SU-DHL-6 (cell line): Measurements from ENCODE around the gene RAET1G.

Experiments used
- H2AFZ ChIP-seq: fragments of 200-600 bp; sonication (generic); 2 replicates; pipeline ENCODE4 v1.6.1; 2014; ENCODE audit warnings: low read depth, mild to moderate bottlenecking, moderate library complexity, mixed read lengths, antibody characterized with exemption, low read length; ENCODE audit not compliant: severe bottlenecking
- H3F3A ChIP-seq: fragments of 200-600 bp; shearing (Covaris generic); 2 replicates; pipeline ENCODE4 v1.6.0; 2016; ENCODE audit warnings: antibody characterized with exemption, mild to moderate bottlenecking; ENCODE audit not compliant: insufficient read depth
- H3K27ac ChIP-seq: fragments of 200-600 bp; sonication (generic); 2 replicates; pipeline ENCODE4 v1.5.1; 2016; ENCODE audit warnings: low read depth, mild to moderate bottlenecking, low read length, moderate library complexity, mixed read lengths
- H3K27me3 ChIP-seq: fragments of 200-600 bp; sonication (generic), shearing (Covaris generic); 2 replicates; pipeline ENCODE4 v1.6.0; 2014; ENCODE audit warnings: mild to moderate bottlenecking, low read length
- H3K36me3 ChIP-seq: fragments of 200-600 bp; sonication (generic); 2 replicates; pipeline ENCODE4 v1.6.1; 2014; ENCODE audit warnings: mild to moderate bottlenecking, low read length, mixed read lengths
- H3K4me2 ChIP-seq: fragments of 300-600, 200-600 bp; shearing (Covaris generic), sonication (generic); 2 replicates; pipeline ENCODE4 v1.6.0; 2014; ENCODE audit warnings: low read length, low read depth, mild to moderate bottlenecking; ENCODE audit not compliant: poor library complexity, severe bottlenecking
- H3K4me3 ChIP-seq: fragments of 200-600 bp; sonication (generic); 2 replicates; pipeline ENCODE4 v1.5.1; 2014; ENCODE audit warnings: antibody characterized with exemption, low read length, mild to moderate bottlenecking, mixed read lengths; ENCODE audit not compliant: insufficient read depth, poor library complexity, severe bottlenecking
- H3K79me2 ChIP-seq: fragments of 200-600 bp; sonication (generic); 2 replicates; pipeline ENCODE4 v1.6.1; 2014; ENCODE audit warnings: mild to moderate bottlenecking, low read length, moderate library complexity; ENCODE audit not compliant: insufficient read depth
- H3K9ac ChIP-seq: fragments of 200-600 bp; sonication (generic); 2 replicates; pipeline ENCODE4 v1.7.0; 2014; ENCODE audit warnings: mild to moderate bottlenecking, low read length
- H3K9me2 ChIP-seq: fragments of 200-600 bp; sonication (generic); replicated peaks from 2 replicates; pipeline ENCODE4 v1.6.1; 2014; ENCODE audit warnings: low read length; ENCODE audit not compliant: insufficient read depth
- H3K9me3 ChIP-seq: fragments of 200-600 bp; sonication (generic); 2 replicates; pipeline ENCODE4 v1.6.1; 2014; ENCODE audit warnings: low read length, mixed read lengths; ENCODE audit not compliant: insufficient read depth
- H4K20me1 ChIP-seq: fragments of 200-600 bp; sonication (generic); 2 replicates; pipeline ENCODE4 v1.6.1; 2014; ENCODE audit warnings: low read depth, mild to moderate bottlenecking, antibody characterized with exemption, low read length, moderate library complexity, mixed read lengths
- EZH2phosphoT487 ChIP-seq: fragments of 200-600 bp; sonication (generic), shearing (Covaris generic); conservative IDR thresholded peaks from 2 replicates; pipeline ENCODE4 v1.6.1; 2018; ENCODE audit warnings: mild to moderate bottlenecking, antibody characterized with exemption, low read length, moderate library complexity, mixed read lengths
- TF ChIP-seq, protein P1 (sequence below): fragments of 200-600 bp; sonication (generic); IDR thresholded peaks from one replicate; pipeline ENCODE4 v1.5.1; 2017; ENCODE audit warnings: antibody characterized with exemption, mild to moderate bottlenecking, low read length, moderate library complexity; ENCODE audit not compliant: insufficient read depth, poor library complexity, severe bottlenecking

RAET1G gene

DNA sequence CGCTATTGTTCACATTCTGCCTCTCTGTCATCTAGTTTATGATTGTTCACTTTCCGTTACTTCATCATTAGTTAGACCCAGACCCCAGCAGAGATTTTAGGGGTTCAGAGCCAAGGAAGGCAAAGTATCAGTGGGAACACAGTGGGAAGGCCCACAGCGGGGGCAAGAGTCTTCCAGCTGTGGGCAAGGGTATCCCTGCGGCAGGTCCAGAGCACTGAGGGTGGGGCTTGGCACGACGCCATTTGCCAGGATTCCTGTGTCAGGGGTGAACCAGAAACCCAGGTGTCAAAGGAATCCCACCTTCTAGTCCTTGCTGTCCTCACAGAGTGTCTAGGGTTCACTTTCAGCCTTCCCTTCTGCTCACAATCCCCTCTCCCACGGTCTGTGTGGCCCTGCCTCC is 38.3 kb downstream of the RAET1G start:
- Histone ChIP-seq H3K4me3 (no peak overlapping the region), H3K9ac (no peak overlapping the region), H3K27ac (no peak overlapping the region), H3K4me2 (no peak overlapping the region), H3K79me2 (no peaks in the 10 kb centered on the region), H2AFZ (no peak overlapping the region), H3K9me3 (no peaks in the 10 kb centered on the region), H3K27me3 (no peaks in the 10 kb centered on the region), H3K9me2 (no peaks in the 10 kb centered on the region), H4K20me1 (no peaks in the 10 kb centered on the region), H3F3A (no peaks in the 10 kb centered on the region), H3K36me3 (no peaks in the 10 kb centered on the region)
- no peak for TF ChIP-seq EZH2phosphoT487
- TF ChIP-seq, protein P1, sequence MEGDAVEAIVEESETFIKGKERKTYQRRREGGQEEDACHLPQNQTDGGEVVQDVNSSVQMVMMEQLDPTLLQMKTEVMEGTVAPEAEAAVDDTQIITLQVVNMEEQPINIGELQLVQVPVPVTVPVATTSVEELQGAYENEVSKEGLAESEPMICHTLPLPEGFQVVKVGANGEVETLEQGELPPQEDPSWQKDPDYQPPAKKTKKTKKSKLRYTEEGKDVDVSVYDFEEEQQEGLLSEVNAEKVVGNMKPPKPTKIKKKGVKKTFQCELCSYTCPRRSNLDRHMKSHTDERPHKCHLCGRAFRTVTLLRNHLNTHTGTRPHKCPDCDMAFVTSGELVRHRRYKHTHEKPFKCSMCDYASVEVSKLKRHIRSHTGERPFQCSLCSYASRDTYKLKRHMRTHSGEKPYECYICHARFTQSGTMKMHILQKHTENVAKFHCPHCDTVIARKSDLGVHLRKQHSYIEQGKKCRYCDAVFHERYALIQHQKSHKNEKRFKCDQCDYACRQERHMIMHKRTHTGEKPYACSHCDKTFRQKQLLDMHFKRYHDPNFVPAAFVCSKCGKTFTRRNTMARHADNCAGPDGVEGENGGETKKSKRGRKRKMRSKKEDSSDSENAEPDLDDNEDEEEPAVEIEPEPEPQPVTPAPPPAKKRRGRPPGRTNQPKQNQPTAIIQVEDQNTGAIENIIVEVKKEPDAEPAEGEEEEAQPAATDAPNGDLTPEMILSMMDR = no peak

DNA sequence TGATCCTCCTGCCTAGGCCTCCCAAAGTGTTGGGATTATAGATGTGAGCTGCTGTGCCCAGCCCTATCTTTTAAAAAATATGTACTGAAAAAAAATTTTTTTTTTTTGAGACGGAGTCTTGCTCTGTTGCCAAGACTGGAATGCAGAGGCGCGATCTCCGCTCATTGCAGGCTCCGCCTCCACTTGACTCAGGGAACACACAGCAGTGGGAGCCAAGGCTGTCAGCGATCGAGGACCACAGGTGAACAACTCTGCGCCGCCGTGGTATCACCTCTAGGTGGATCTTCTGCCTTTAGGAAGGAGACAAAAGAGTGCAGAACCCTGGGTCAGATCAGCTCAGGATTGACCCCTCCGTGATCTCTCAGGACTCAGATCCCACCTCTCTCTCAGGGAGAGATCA is 38.7 kb downstream of the RAET1G start:
- Histone ChIP-seq H3F3A (no peaks in the 10 kb centered on the region), H3K36me3 (no peaks in the 10 kb centered on the region), H3K9me3 (no peaks in the 10 kb centered on the region), H4K20me1 (no peaks in the 10 kb centered on the region), H3K4me2 (no peak overlapping the region), H2AFZ (no peak overlapping the region), H3K27ac (no peak overlapping the region), H3K27me3 (no peaks in the 10 kb centered on the region), H3K4me3 (no peak overlapping the region), H3K9me2 (no peaks in the 10 kb centered on the region), H3K9ac (no peak overlapping the region), H3K79me2 (no peaks in the 10 kb centered on the region)
- TF ChIP-seq, protein P1 = no peak
- TF ChIP-seq EZH2phosphoT487 = no peak

DNA sequence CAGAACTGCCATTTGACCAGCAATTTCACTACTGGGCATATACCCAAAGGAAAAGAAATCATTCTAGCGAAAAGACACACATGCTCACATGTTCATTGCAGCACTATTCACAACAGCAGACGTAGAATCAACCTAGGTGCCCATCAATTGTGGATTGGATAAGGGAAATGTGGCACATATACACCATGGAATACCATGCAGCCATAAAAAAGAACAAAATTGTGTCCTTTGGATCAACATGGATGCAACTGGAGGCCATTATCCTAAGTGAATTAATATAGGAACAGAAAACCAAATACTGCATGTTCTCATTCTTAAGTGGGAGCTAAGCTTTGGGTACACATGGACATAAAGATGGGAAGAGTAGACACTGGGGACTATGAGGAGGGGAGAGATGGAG is 41.1 kb downstream of the RAET1G start:
- H3K79me2 ChIP-seq = no peaks in the 10 kb centered on the region
- H3K27ac ChIP-seq = no peak overlapping the region
- no peak overlapping the region for H3K9ac ChIP-seq
- no peak overlapping the region for H3K4me3 ChIP-seq
- H4K20me1 ChIP-seq = no peaks in the 10 kb centered on the region
- H3K4me2 ChIP-seq = no peak overlapping the region
- TF ChIP-seq, protein P1 = no peak
- TF ChIP-seq EZH2phosphoT487 = no peak
- no peaks in the 10 kb centered on the region for H3K9me2 ChIP-seq
- H3F3A ChIP-seq = no peaks in the 10 kb centered on the region
- H3K27me3 ChIP-seq = no peaks in the 10 kb centered on the region
- H3K9me3 ChIP-seq = no peaks in the 10 kb centered on the region
- no peak overlapping the region for H2AFZ ChIP-seq
- no peaks in the 10 kb centered on the region for H3K36me3 ChIP-seq
